ENCODE results near the gene DUSP7.
"Not testable (repeated sequence)": the region's sequence is repeated elsewhere in the genome, so short reads cannot be mapped to it uniquely, and the experiment has no call there.

The DUSP7 gene

DNA sequence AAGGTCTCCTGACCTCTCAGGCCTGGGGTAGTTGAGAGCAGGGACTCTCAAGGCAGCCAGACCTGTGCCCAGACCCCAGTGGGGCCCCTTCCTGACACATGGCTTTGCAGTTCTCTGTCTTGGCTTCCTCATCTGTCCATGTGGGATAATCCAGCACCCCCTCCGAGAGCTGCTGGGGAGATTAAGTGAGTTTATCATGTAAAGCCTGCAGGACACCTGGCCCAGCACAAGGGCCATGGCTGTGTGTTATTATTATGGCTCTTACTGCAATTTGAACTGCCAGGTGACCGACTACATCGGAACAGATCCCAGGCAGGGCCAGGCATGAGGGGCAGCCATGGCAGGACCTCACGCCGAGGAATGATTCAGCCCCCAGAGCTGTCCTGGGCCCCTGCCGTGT lies 12.6 kb downstream of the DUSP7 start:
- in situ Hi-C loops (cut with MboI; ENCODE audit: low pct_unique_long_range_greater_than_20kb, low sequenced_read_pairs, unreplicated experiment), result no loop called here
- TF ChIP-seq, protein P1, sequence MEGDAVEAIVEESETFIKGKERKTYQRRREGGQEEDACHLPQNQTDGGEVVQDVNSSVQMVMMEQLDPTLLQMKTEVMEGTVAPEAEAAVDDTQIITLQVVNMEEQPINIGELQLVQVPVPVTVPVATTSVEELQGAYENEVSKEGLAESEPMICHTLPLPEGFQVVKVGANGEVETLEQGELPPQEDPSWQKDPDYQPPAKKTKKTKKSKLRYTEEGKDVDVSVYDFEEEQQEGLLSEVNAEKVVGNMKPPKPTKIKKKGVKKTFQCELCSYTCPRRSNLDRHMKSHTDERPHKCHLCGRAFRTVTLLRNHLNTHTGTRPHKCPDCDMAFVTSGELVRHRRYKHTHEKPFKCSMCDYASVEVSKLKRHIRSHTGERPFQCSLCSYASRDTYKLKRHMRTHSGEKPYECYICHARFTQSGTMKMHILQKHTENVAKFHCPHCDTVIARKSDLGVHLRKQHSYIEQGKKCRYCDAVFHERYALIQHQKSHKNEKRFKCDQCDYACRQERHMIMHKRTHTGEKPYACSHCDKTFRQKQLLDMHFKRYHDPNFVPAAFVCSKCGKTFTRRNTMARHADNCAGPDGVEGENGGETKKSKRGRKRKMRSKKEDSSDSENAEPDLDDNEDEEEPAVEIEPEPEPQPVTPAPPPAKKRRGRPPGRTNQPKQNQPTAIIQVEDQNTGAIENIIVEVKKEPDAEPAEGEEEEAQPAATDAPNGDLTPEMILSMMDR (IDR thresholded peaks at IDR 0.05; ENCODE audit: extremely low read depth, insufficient read depth, missing control alignments), result no peak
- no peak for DNase-seq (ENCODE audit: low spot score)

DNA sequence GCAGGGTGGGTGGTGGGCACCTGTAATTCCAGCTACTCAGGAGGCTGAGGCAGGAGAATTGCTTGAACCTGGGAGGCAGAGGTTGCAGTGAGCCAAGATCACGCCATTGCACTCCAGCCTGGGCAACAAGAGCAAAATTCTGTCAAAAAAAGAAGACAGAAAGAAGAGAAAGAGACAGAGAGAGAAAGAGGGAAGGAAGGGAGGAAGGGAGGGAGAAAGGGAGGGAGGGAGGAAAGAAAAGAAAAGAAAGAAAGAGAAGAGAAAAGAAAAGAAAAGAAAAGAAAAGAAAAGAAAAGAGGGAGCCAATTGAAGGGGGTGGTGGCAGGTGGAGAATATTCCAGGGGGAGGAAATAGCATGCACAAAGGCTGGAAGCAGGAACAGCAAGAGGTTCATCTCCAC lies 13.3 kb downstream of the DUSP7 start:
- in situ Hi-C loops (cut with MboI; ENCODE audit: low pct_unique_long_range_greater_than_20kb, low sequenced_read_pairs, unreplicated experiment); DNase-seq (ENCODE audit: low spot score): not testable (repeated sequence)

GRCh38 chr3:52041118-52041731 lies 15.1 kb downstream of the DUSP7 start:
- in situ Hi-C loops (cut with MboI; ENCODE audit: low pct_unique_long_range_greater_than_20kb, low sequenced_read_pairs, unreplicated experiment), result no loop called here
- TF ChIP-seq, protein P1 (IDR thresholded peaks at IDR 0.05; ENCODE audit: extremely low read depth, insufficient read depth, missing control alignments), result peak; percentile 6
- no peak for DNase-seq (ENCODE audit: low spot score)

DNA sequence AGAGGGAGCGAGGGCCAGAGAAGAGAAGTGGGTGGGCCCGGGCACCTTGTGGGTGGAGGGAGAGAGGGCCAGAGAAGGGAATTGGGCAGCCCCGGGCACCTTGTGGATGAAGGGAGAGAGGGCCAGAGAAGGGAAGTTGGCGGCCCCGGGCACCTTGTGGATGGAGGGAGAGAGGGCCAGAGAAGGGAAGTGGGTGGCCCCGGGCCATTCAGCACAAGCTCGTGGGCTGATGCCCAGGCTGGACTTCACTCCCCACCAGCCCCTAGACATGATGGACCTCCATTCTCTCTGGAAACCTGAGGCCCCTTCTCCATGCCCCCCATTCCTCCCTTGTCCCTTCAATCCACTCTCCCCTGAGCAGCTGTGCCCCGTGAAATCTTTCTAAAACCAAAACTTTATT lies 15.8 kb downstream of the DUSP7 start:
- DNase-seq (ENCODE audit: low spot score), result no peak
- TF ChIP-seq, protein P1 (IDR thresholded peaks at IDR 0.05; ENCODE audit: extremely low read depth, insufficient read depth, missing control alignments), result no peak
- in situ Hi-C loops (cut with MboI; ENCODE audit: low pct_unique_long_range_greater_than_20kb, low sequenced_read_pairs, unreplicated experiment), result no loop called here

DNA sequence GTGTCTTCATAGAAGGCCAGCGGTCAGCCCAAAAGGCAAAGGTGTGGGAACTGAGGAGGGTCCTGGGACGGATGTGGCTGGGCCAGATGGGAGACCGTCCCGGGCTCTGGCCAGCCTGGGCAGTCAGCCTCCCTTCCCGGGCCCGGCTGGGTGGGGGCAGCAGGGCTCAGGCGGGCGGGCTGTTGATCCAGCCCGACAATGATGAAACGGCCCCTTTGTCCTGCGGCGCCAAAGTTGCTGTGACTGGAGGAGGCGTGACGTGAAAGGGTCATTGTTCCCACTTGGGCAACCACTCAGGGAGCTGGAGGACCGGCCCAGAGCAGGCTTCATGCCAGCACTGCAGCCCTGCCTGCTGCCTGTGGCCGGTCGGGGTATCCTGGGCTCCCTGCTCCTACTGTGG lies 16.5 kb downstream of the DUSP7 start:
- in situ Hi-C loops (cut with MboI; ENCODE audit: low pct_unique_long_range_greater_than_20kb, low sequenced_read_pairs, unreplicated experiment), result no loop called here

DNA sequence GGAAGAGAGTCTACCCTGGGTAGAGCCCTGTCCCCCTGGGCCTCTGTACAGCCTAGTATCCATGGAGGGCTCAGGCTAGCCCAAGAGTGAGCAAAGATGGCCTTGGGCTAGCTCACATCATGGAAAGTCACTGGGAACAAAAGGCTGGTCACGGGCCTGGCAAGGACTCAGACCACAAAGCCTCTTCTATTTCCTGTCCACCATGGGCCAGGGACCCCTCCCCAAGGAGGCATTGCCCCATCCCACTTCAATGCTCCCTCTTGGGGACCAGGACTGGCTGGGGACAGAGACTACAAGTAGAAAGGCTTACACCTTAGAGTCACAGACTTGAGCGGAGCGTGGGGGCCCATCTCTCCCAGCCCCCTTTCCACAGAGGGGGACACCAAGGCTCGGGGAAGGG lies 16.9 kb downstream of the DUSP7 start:
- TF ChIP-seq, protein P1 (IDR thresholded peaks at IDR 0.05; ENCODE audit: extremely low read depth, insufficient read depth, missing control alignments), result no peak
- in situ Hi-C loops (cut with MboI; ENCODE audit: low pct_unique_long_range_greater_than_20kb, low sequenced_read_pairs, unreplicated experiment), result no loop called here
- DNase-seq (ENCODE audit: low spot score), result no peak

More for the DNA sequence above, 16.5 kb downstream of the DUSP7 start:
- DNase-seq (ENCODE audit: low spot score), result no peak
- TF ChIP-seq, protein P1 (IDR thresholded peaks at IDR 0.05; ENCODE audit: extremely low read depth, insufficient read depth, missing control alignments), result no peak

- no peak for DNase-seq (ENCODE audit: low spot score)
- in situ Hi-C loops (cut with MboI; ENCODE audit: low pct_unique_long_range_greater_than_20kb, low sequenced_read_pairs, unreplicated experiment), result no loop called here
- TF ChIP-seq, protein P1 (IDR thresholded peaks at IDR 0.05; ENCODE audit: extremely low read depth, insufficient read depth, missing control alignments), result no peak
These were observed 18.1 kb downstream of the DUSP7 start for GRCh38 chr3:52038227-52038626.
